ENCODE measurements around the gene GABBR2. TPM values are rescaled to one million over a fixed set of nuclear protein-coding genes. Genes with fewer than 3 reads are reported as not detected.

GABBR2 gene
- total RNA-seq, 2 donors from 2014 or later: not detected

DNA sequence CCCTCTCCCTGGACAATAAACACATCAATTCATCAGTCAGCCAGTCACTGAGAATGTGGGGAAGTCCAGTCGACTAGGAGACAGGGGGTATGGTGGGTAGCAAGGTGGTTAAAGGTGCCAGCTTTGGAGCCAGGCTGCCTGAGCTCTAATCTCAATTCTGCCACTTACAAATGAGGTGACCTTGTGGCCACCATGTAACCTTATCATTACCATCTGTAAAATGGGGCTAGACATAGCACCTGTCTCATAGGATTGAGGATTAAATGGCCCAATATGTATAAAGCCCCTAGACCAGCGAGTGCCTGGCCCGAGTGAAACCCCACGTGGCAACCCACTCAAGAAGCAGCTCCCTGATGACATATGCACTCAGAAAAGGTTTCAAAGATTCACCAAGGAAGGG, 380.0 kb downstream of the GABBR2 start:
- 79 to 83% methylated on average over 4 of the region's 4 CpGs for WGBS, 2 donors

DNA sequence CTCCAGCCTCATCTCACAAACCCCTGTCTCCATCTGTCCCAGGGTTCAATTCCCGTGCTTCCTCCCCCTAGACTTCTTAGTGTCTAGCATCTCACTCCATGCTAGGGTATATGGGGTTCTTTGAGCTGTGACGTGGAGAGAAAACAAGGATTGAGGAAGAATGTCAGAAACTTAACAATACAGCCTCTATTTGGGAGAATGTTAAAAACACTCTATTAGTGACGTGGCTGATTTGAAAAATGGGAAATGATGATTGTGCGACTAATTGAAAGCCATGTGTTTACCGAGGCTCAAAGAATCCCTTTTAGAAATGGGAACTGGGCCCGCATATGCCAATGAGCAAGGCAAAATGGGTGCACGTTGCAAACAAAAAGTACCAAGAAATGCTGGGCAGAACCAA, 380.6 kb downstream of the GABBR2 start:
- DNase-seq: no peak
- intact Hi-C loops (cut with DNase I): no loop called here
- Histone ChIP-seq H3K9me3 (no peaks in the 10 kb centered on the region), H3K36me3 (replicated peaks in 1 of 2; ENCODE audit: insufficient read depth in 1 of 2, low read depth in 2 of 2) (no peaks in the 10 kb centered on the region), H3K27ac (no peak overlapping the region), H3K27me3 (no peaks in the 10 kb centered on the region), H3K4me1 (no peaks in the 10 kb centered on the region), H3K4me3 (no peak overlapping the region)
- no peak for ATAC-seq
- TF ChIP-seq POLR2A (IDR thresholded peaks at IDR 0.05): no peak
- TF ChIP-seq, protein P1, sequence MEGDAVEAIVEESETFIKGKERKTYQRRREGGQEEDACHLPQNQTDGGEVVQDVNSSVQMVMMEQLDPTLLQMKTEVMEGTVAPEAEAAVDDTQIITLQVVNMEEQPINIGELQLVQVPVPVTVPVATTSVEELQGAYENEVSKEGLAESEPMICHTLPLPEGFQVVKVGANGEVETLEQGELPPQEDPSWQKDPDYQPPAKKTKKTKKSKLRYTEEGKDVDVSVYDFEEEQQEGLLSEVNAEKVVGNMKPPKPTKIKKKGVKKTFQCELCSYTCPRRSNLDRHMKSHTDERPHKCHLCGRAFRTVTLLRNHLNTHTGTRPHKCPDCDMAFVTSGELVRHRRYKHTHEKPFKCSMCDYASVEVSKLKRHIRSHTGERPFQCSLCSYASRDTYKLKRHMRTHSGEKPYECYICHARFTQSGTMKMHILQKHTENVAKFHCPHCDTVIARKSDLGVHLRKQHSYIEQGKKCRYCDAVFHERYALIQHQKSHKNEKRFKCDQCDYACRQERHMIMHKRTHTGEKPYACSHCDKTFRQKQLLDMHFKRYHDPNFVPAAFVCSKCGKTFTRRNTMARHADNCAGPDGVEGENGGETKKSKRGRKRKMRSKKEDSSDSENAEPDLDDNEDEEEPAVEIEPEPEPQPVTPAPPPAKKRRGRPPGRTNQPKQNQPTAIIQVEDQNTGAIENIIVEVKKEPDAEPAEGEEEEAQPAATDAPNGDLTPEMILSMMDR (IDR thresholded peaks at IDR 0.05): no peak
- 76% methylated on average over 7 of the region's 7 CpGs for WGBS, 2 donors

More for the DNA sequence above, 380.0 kb downstream of the GABBR2 start:
- Histone ChIP-seq H3K27me3 (no peaks in the 10 kb centered on the region), H3K36me3 (replicated peaks in 1 of 2; ENCODE audit: insufficient read depth in 1 of 2, low read depth in 2 of 2) (no peaks in the 10 kb centered on the region), H3K4me3 (no peak overlapping the region), H3K4me1 (no peaks in the 10 kb centered on the region), H3K27ac (no peak overlapping the region), H3K9me3 (no peaks in the 10 kb centered on the region)
- DNase-seq (no peak), ATAC-seq (no peak)
- TF ChIP-seq, protein P1 (IDR thresholded peaks at IDR 0.05): no peak
- no peak for TF ChIP-seq POLR2A (IDR thresholded peaks at IDR 0.05)
- intact Hi-C loops (cut with DNase I): no loop called here

DNA sequence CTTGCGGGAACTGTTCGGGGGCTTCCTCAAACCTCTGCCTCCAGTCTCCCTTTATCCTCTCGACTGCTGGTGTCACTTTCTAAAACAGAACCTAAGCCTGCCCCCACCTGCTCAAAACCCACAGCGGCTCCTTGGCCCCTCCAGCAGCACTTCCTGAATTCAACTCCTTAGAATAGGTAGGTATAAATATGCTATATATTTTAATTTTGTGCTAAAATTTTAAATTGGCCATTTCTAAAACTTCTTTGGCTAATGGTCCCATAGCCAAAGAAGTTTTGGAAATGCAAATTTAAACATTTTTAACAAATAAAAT, 381.5 kb downstream of the GABBR2 start:
- TF ChIP-seq, protein P1 (IDR thresholded peaks at IDR 0.05): no peak
- no peak for TF ChIP-seq POLR2A (IDR thresholded peaks at IDR 0.05)
- H3K27me3 ChIP-seq: no peaks in the 10 kb centered on the region
- 88 to 91% methylated on average over 4 of the region's 4 CpGs for WGBS, 2 donors
- no peak for DNase-seq
- no peak overlapping the region for H3K4me3 ChIP-seq
- ATAC-seq: no peak
- intact Hi-C loops (cut with DNase I): no loop called here
- H3K36me3 ChIP-seq (replicated peaks in 1 of 2; ENCODE audit: insufficient read depth in 1 of 2, low read depth in 2 of 2): no peaks in the 10 kb centered on the region
- no peaks in the 10 kb centered on the region for H3K9me3 ChIP-seq
- H3K27ac ChIP-seq: no peak overlapping the region
- H3K4me1 ChIP-seq: no peaks in the 10 kb centered on the region

DNA sequence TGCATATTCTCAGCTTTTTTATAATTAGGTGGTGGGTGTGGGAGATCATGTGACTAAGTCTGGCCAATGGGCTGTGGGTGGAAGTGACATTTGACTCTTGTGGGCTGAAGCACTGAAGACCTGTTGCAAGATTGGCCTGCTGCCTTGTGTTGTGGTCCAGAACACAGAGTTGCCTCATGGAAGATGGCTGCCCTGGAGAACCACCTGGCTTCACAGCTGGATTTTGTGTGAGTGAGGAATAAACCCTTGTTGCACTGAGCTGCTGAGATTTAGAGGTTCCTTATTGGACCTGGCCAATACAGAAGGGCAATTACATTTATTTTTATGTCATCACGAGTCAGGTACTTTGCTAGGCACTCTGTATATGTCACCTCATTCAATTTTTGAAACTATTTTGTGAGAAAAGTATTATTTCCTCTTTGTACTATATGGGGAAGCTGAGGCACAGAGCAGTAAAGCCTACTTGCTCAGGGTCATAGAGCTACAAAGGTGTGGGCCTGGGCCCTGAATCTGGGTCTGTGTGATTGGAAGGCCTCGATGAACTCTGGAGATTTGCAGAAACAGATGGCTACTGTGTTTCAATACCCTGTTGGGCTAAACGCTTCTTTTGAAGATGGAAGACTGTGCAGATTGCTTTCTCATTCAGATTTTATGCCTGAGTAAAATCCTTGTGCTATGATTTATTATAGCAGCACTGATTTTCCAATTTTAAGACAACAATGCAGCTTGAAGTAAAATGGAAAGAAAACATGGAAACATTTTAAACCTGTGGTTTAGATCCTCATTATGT, 382.1 kb downstream of the GABBR2 start:
- 88 to 92% methylated on average over 3 of the region's 3 CpGs for WGBS, 2 donors

More for the DNA sequence above, 382.1 kb downstream of the GABBR2 start:
- Histone ChIP-seq H3K27me3 (no peaks in the 10 kb centered on the region), H3K4me3 (no peak overlapping the region), H3K9me3 (no peaks in the 10 kb centered on the region), H3K36me3 (replicated peaks in 1 of 2; ENCODE audit: insufficient read depth in 1 of 2, low read depth in 2 of 2) (no peaks in the 10 kb centered on the region), H3K27ac (no peak overlapping the region), H3K4me1 (no peaks in the 10 kb centered on the region)
- intact Hi-C loops (cut with DNase I): no loop called here
- DNase-seq (no peak), ATAC-seq (no peak)
- TF ChIP-seq POLR2A (IDR thresholded peaks at IDR 0.05): no peak
- TF ChIP-seq, protein P1 (IDR thresholded peaks at IDR 0.05): no peak
